Body of pancreas (tissue), 4 donors: ENCODE measurements around the gene CDH4. TPM values are rescaled to one million over a fixed set of nuclear protein-coding genes. Genes with fewer than 3 reads are reported as not detected.

Experiments
- ATAC-seq: fragments of 150-250 bp; one replicate; pipeline ENCODE4 v1.9.1; 2016
- DNase-seq, 4 donors: peaks; one replicate each; pipeline ENCODE4 v3.0.0-alpha.2; 2019
- H3K27ac ChIP-seq, 4 donors: fragments of 200-600 bp; sonication (generic); 1 replicate in 3 of 4; 2 replicates in 1 of 4; pipeline versions ENCODE4 v1.5.1 to v1.6.1; 2016 to 2019; ENCODE audit warnings: mild to moderate bottlenecking in 1 of 4, mixed read lengths in 1 of 4, moderate library complexity in 1 of 4
- H3K27me3 ChIP-seq, 2 donors: fragments of 200-600 bp; sonication (generic); one replicate each; pipeline ENCODE4 v1.6.0; 2016; ENCODE audit warnings: mild to moderate bottlenecking in 1 of 2
- H3K36me3 ChIP-seq, 2 donors: fragments of 200-600 bp; sonication (generic); replicated peaks in 1 of 2; 2 replicates each; pipeline ENCODE4 v1.5.1; 2016; ENCODE audit warnings: low read depth in 2 of 2; ENCODE audit not compliant: insufficient read depth in 1 of 2
- H3K4me1 ChIP-seq: fragments of 200-600 bp; sonication (generic); one replicate; pipeline ENCODE4 v1.6.0; 2016
- H3K4me3 ChIP-seq, 2 donors: fragments of 200-600 bp; sonication (generic); 1 replicate in 1 of 2; 2 replicates in 1 of 2; pipeline ENCODE4 v1.5.1; 2016 to 2019
- H3K9me3 ChIP-seq, 3 donors: fragments of 200-600 bp; sonication (generic); 1 replicate in 2 of 3; 2 replicates in 1 of 3; pipeline ENCODE4 v1.5.1; 2016
- CTCF ChIP-seq, 7 experiments: fragments of 450-650 bp in 4 of 7; fragments of 200-600 bp in 3 of 7; sonication (generic) in 3 of 7; IDR thresholded peaks; one replicate each; pipeline ENCODE4 v1.5.1; 2016 to 2019; ENCODE audit warnings: antibody characterized with exemption in 7 of 7
- POLR2A ChIP-seq, 3 donors: fragments of 450-650 bp; IDR thresholded peaks; one replicate each; pipeline ENCODE4 v1.6.1; 2016; ENCODE audit warnings: antibody characterized with exemption in 3 of 3, mild to moderate bottlenecking in 2 of 3
- WGBS, 2 donors: methylation state at CpG; one replicate each; pipeline ENCODE4 v1.1.5; 2017; 5-methylcytosine and 5-hydroxymethylcytosine counted together
- intact Hi-C: fragments of 100-400 bp; cut with DNase I; formaldehyde crosslinking; loops from one replicate; pipeline ENCODE4 v1.15.1; 2023
- total RNA-seq, 2 donors: library from RNA; depleted of rRNA; stranded (reverse); fragments of >200 nt; gene quantifications; one replicate each; pipeline ENCODE4 v1.1.0, GENCODE V29; 2016

Gene CDH4
- total RNA-seq, 2 donors from 2014 or later: 0.33 to 0.52 TPM

- H3K27me3 ChIP-seq: no peaks in the 10 kb centered on the region
- DNase-seq (no peak), ATAC-seq (no peak)
- WGBS, 2 donors: 0% methylated on average over 1 of the region's 1 CpG
- TF ChIP-seq POLR2A (IDR thresholded peaks at IDR 0.05) (no peak), CTCF (IDR thresholded peaks at IDR 0.05) (no peak)
- no peaks in the 10 kb centered on the region for H3K4me1 ChIP-seq
- no peaks in the 10 kb centered on the region for H3K36me3 ChIP-seq
- H3K9me3 ChIP-seq: no peaks in the 10 kb centered on the region
- H3K27ac ChIP-seq: no peak overlapping the region
- no peak overlapping the region for H3K4me3 ChIP-seq
- intact Hi-C loops: no loop called here
Observed at GRCh38 chr20:61890210-61890609, 638.1 kb downstream of the CDH4 start.

- no peaks in the 10 kb centered on the region for H3K36me3 ChIP-seq
Observed at GRCh38 chr20:61891476-61891875, 639.4 kb downstream of the CDH4 start.

GRCh38 chr20:61891916-61892649 lies 640.0 kb downstream of the CDH4 start:
- TF ChIP-seq CTCF (IDR thresholded peaks at IDR 0.05): no peak
- no peak overlapping the region for H3K27ac ChIP-seq
- no peaks in the 10 kb centered on the region for H3K36me3 ChIP-seq
- intact Hi-C loops: no loop called here
- H3K27me3 ChIP-seq: no peaks in the 10 kb centered on the region
- ATAC-seq (no peak), DNase-seq (no peak)
- WGBS, 2 donors: 60 to 67% methylated on average over 4 to 6 of the region's 6 CpGs
- H3K9me3 ChIP-seq: no peaks in the 10 kb centered on the region
- H3K4me1 ChIP-seq: peaks cover 4% of the 10 kb centered on the region
- H3K4me3 ChIP-seq: no peak overlapping the region

More at GRCh38 chr20:61891476-61891875, 639.4 kb downstream of the CDH4 start:
- H3K9me3 ChIP-seq: no peaks in the 10 kb centered on the region
- ATAC-seq (no peak), DNase-seq (no peak)
- H3K4me1 ChIP-seq: peaks cover 1% of the 10 kb centered on the region
- no peak overlapping the region for H3K27ac ChIP-seq
- H3K27me3 ChIP-seq: no peaks in the 10 kb centered on the region
- intact Hi-C loops: no loop called here
- no peak for TF ChIP-seq CTCF (IDR thresholded peaks at IDR 0.05)
- no peak for TF ChIP-seq POLR2A (IDR thresholded peaks at IDR 0.05)
- 65 to 92% methylated on average over 2 to 6 of the region's 6 CpGs for WGBS, 2 donors
- no peak overlapping the region for H3K4me3 ChIP-seq

- WGBS, 2 donors: 81 to 83% methylated on average over 20 to 21 of the region's 22 CpGs
- no peak overlapping the region for H3K4me3 ChIP-seq
- H3K9me3 ChIP-seq: no peaks in the 10 kb centered on the region
- intact Hi-C loops: no loop called here
- H3K36me3 ChIP-seq: no peaks in the 10 kb centered on the region
- no peak overlapping the region for H3K27ac ChIP-seq
- H3K27me3 ChIP-seq: no peaks in the 10 kb centered on the region
- peaks cover 4% of the 10 kb centered on the region for H3K4me1 ChIP-seq
- TF ChIP-seq CTCF (IDR thresholded peaks at IDR 0.05) (no peak), POLR2A (IDR thresholded peaks at IDR 0.05) (no peak)
- DNase-seq: no peak
- no peak for ATAC-seq
Observed at GRCh38 chr20:61895016-61895415, 643.0 kb downstream of the CDH4 start.

GRCh38 chr20:61895686-61896057 lies 643.6 kb downstream of the CDH4 start:
- H3K36me3 ChIP-seq: no peaks in the 10 kb centered on the region
- H3K27ac ChIP-seq: no peak overlapping the region
- H3K4me3 ChIP-seq: no peak overlapping the region
- H3K4me1 ChIP-seq: peaks cover 4% of the 10 kb centered on the region
- no peaks in the 10 kb centered on the region for H3K9me3 ChIP-seq
- no peak for DNase-seq
- no peak for ATAC-seq
- intact Hi-C loops: no loop called here
- 49 to 61% methylated on average over 7 to 13 of the region's 13 CpGs for WGBS, 2 donors
- no peak for TF ChIP-seq POLR2A (IDR thresholded peaks at IDR 0.05)
- TF ChIP-seq CTCF (IDR thresholded peaks at IDR 0.05): no peak
- no peaks in the 10 kb centered on the region for H3K27me3 ChIP-seq
